PC-3 (cell line): ENCODE results near the gene ESR2. TPM values are rescaled to one million over a fixed set of nuclear protein-coding genes. Genes with fewer than 3 reads are reported as not detected.

Source experiments
- ATAC-seq: fragments of 200-7000 bp; cut with Tn5 transposase; 2 replicates; pipeline ENCODE4 v1.9.1; 2020; ENCODE audit warnings: mild to moderate bottlenecking, moderate library complexity
- BruUV-seq: library from RNA; stranded (reverse); fragments of 400-500 nt; replicated peaks from 2 replicates; lab custom pipeline; 2021; lab: Mats Ljungman, UMichigan
- CTCF ChIA-PET: fragments of 300-600 bp; sonication (Branson Sonifier 250); formaldehyde crosslinking; loops from one replicate; lab custom pipeline; 2022; ENCODE audit warnings: antibody characterized with exemption; lab: Charles Lee
- POLR2A ChIA-PET: fragments of 300-600 bp; sonication (Branson Sonifier 250); formaldehyde crosslinking; loops from one replicate; lab custom pipeline; 2022; ENCODE audit warnings: antibody characterized with exemption; ENCODE audit not compliant: unreplicated experiment; lab: Charles Lee
- DNase-seq: peaks from one replicate; pipeline ENCODE4 v3.0.0-alpha.2; 2015
- H2AFZ ChIP-seq: fragments of 300-600 bp; sonication (generic); 2 replicates; pipeline ENCODE4 v1.6.0; 2016; ENCODE audit warnings: antibody characterized with exemption, low read length
- H3F3A ChIP-seq: fragments of 300-600 bp; sonication (generic); one replicate; pipeline ENCODE4 v1.6.0; 2017; ENCODE audit warnings: antibody characterized with exemption, low read length, control low read depth, mild to moderate bottlenecking; ENCODE audit not compliant: unreplicated experiment
- H3K27ac ChIP-seq: fragments of 300-600 bp; sonication (generic); 2 replicates; pipeline ENCODE4 v1.5.1; 2016; ENCODE audit warnings: mild to moderate bottlenecking, low read length
- H3K27me3 ChIP-seq: fragments of 300-600 bp; sonication (generic); 2 replicates; pipeline ENCODE4 v1.6.1; 2016; ENCODE audit warnings: low read length, mixed read lengths
- H3K36me3 ChIP-seq: fragments of 300-600 bp; sonication (generic); 2 replicates; pipeline ENCODE4 v1.6.1; 2016; ENCODE audit warnings: low read depth, mixed run types, low read length, mixed read lengths
- H3K4me1 ChIP-seq: fragments of 300-600 bp; sonication (generic); 2 replicates; pipeline ENCODE4 v1.5.1; 2016; ENCODE audit warnings: low read length; ENCODE audit not compliant: insufficient read depth
- H3K4me2 ChIP-seq: fragments of 300-600 bp; sonication (generic); 2 replicates; pipeline ENCODE4 v1.6.0; 2016; ENCODE audit warnings: low read length
- H3K4me3 ChIP-seq: fragments of 300-600 bp; sonication (generic); 2 replicates; pipeline ENCODE4 v1.5.1; 2016; ENCODE audit warnings: mild to moderate bottlenecking, low read length, mixed read lengths
- H3K79me2 ChIP-seq: fragments of 300-600 bp; sonication (generic); 2 replicates; pipeline ENCODE4 v1.6.1; 2017; ENCODE audit warnings: low read length, mixed read lengths
- H3K9ac ChIP-seq: fragments of 300-600 bp; sonication (generic); 2 replicates; pipeline ENCODE4 v1.6.0; 2016; ENCODE audit warnings: mild to moderate bottlenecking, low read length
- H3K9me2 ChIP-seq: fragments of 300-600 bp; sonication (generic); replicated peaks from 2 replicates; pipeline ENCODE4 v1.6.1; 2016; ENCODE audit warnings: mixed run types, low read length, mixed read lengths
- H3K9me3 ChIP-seq: fragments of 300-600 bp; sonication (generic); 2 replicates; pipeline ENCODE4 v1.6.1; 2016; ENCODE audit warnings: low read length, mixed read lengths
- H4K20me1 ChIP-seq: fragments of 300-600 bp; sonication (generic); 2 replicates; pipeline ENCODE4 v1.6.1; 2016; ENCODE audit warnings: low read length, mixed read lengths
- CTCF ChIP-seq: fragments of 300-600 bp; sonication (generic); conservative IDR thresholded peaks from 2 replicates; pipeline ENCODE4 v1.5.1; 2017; ENCODE audit warnings: antibody characterized with exemption, low read depth, mild to moderate bottlenecking, low read length
- EZH2 ChIP-seq: fragments of 300-600 bp; sonication (generic); IDR thresholded peaks from one replicate; pipeline ENCODE4 v1.6.1; 2017; ENCODE audit warnings: antibody characterized with exemption, mild to moderate bottlenecking, low read length; ENCODE audit not compliant: unreplicated experiment
- EZH2phosphoT487 ChIP-seq: fragments of 300-600 bp; sonication (generic); IDR thresholded peaks from 2 replicates; pipeline ENCODE4 v1.6.1; 2018; ENCODE audit warnings: mild to moderate bottlenecking, antibody characterized with exemption, low read length, borderline replicate concordance
- intact Hi-C: fragments of 100-400 bp; cut with micrococcal nuclease; formaldehyde crosslinking; loops from 2 replicates; pipeline ENCODE4 v1.9.0; 2023
- total RNA-seq: library from RNA; depleted of rRNA; stranded (reverse); fragments of >200 nt; gene quantifications from 2 replicates; pipeline ENCODE4 v1.2.3, GENCODE V29; 2014

ESR2 gene
- total RNA-seq, 1 experiment from 2014 or later, result 0.18 TPM

GRCh38 chr14:64075613-64076005 lies 218.6 kb downstream of the ESR2 start:
- TSS peak; percentile 39 for BruUV-seq
- Histone ChIP-seq H3K9me2 (no peaks in the 10 kb centered on the region), H3F3A (peaks cover 3% of the 10 kb centered on the region), H3K9ac (0 out of 2 replicates have a peak overlapping the region, but pooled peaks have one; percentile 11), H4K20me1 (no peaks in the 10 kb centered on the region), H3K9me3 (no peaks in the 10 kb centered on the region), H3K27ac (peak overlapping the region; percentile 70), H3K36me3 (no peaks in the 10 kb centered on the region), H3K27me3 (no peaks in the 10 kb centered on the region), H3K4me3 (no peak overlapping the region), H2AFZ (no peak overlapping the region), H3K79me2 (no peaks in the 10 kb centered on the region), H3K4me1 (peaks cover 19% of the 10 kb centered on the region), H3K4me2 (peak overlapping the region; percentile 52)
- DNase-seq (no peak), ATAC-seq (no peak)
- intact Hi-C loops, result loop anchor here (1.0 to 5.0 kb wide), 3 partner anchors 13 to 177 kb away; no protein-coding TSS in a partner anchor
- POLR2A ChIA-PET, result interaction anchor here (0.5 kb wide), 1 partner anchor 209 kb away, joined by 4 read pairs; no protein-coding TSS in a partner anchor
- CTCF ChIA-PET, result interaction anchor here (1.0 kb wide), 1 partner anchor 17 kb away, joined by 3 read pairs; no protein-coding TSS in a partner anchor
- no peak for TF ChIP-seq EZH2

- BruUV-seq, result no TSS peak
- Histone ChIP-seq H3K27me3 (no peaks in the 10 kb centered on the region), H3K36me3 (no peaks in the 10 kb centered on the region), H3K4me1 (peaks cover 19% of the 10 kb centered on the region), H3K9me3 (no peaks in the 10 kb centered on the region), H3K27ac (peak overlapping the region; percentile 70), H3K4me3 (no peak overlapping the region), H2AFZ (no peak overlapping the region), H3K4me2 (peak overlapping the region; percentile 52), H3F3A (peaks cover 3% of the 10 kb centered on the region), H3K9ac (0 out of 2 replicates have a peak overlapping the region, but pooled peaks have one; percentile 11), H3K79me2 (no peaks in the 10 kb centered on the region), H4K20me1 (no peaks in the 10 kb centered on the region), H3K9me2 (no peaks in the 10 kb centered on the region)
- CTCF ChIA-PET, result interaction anchor here (1.0 kb wide), 1 partner anchor 17 kb away, joined by 3 read pairs; no protein-coding TSS in a partner anchor
- intact Hi-C loops, result loop anchor here (1.0 to 5.0 kb wide), 3 partner anchors 13 to 177 kb away; no protein-coding TSS in a partner anchor
- ATAC-seq (peak; percentile 98), DNase-seq (peak; percentile 90)
- POLR2A ChIA-PET, result interaction anchor here (0.5 to 0.7 kb wide), 3 partner anchors 167 to 391 kb away, joined by 4 to 6 read pairs (median 4); no protein-coding TSS in a partner anchor
- no peak for TF ChIP-seq EZH2phosphoT487
- TF ChIP-seq EZH2, result no peak
- no peak for TF ChIP-seq CTCF
Observed at GRCh38 chr14:64074961-64075612, 219.1 kb downstream of the ESR2 start.

- H3K9me3 ChIP-seq, result no peaks in the 10 kb centered on the region
- no peak overlapping the region for H2AFZ ChIP-seq
- BruUV-seq, result no TSS peak
- CTCF ChIA-PET, result no interaction called here
- peaks cover 9% of the 10 kb centered on the region for H3K4me1 ChIP-seq
- H3K9me2 ChIP-seq, result no peaks in the 10 kb centered on the region
- no peak overlapping the region for H3K4me2 ChIP-seq
- no peaks in the 10 kb centered on the region for H3K79me2 ChIP-seq
- no peaks in the 10 kb centered on the region for H3F3A ChIP-seq
- H3K27me3 ChIP-seq, result no peaks in the 10 kb centered on the region
- no peak overlapping the region for H3K9ac ChIP-seq
- H3K36me3 ChIP-seq, result no peaks in the 10 kb centered on the region
- no peaks in the 10 kb centered on the region for H4K20me1 ChIP-seq
- TF ChIP-seq EZH2phosphoT487, result no peak
- TF ChIP-seq EZH2, result no peak
- no peak for TF ChIP-seq CTCF
- no peak overlapping the region for H3K27ac ChIP-seq
- intact Hi-C loops, result no loop called here
- POLR2A ChIA-PET, result no interaction called here
- DNase-seq, result no peak
- no peak overlapping the region for H3K4me3 ChIP-seq
- no peak for ATAC-seq
Observed at GRCh38 chr14:64069634-64070359, 224.4 kb downstream of the ESR2 start.
